GM19193 (cell line): ENCODE results near the gene ACVR1.

ENCODE experiments used
- POLR2A ChIP-seq: IDR thresholded peaks from 4 replicates; pipeline ENCODE4 v1.6.1; 2011; ENCODE audit not compliant: insufficient read depth, insufficient read length; ENCODE audit errors: extremely low read depth

ACVR1 gene

GRCh38 chr2:157900203-157900602 is 24.1 kb upstream of the ACVR1 start:
- no peak for TF ChIP-seq POLR2A

GRCh38 chr2:157899125-157899839 is 23.2 kb upstream of the ACVR1 start:
- no peak for TF ChIP-seq POLR2A

- TF ChIP-seq POLR2A = no peak
These were observed 22.5 kb upstream of the ACVR1 start for GRCh38 chr2:157898591-157898996.

GRCh38 chr2:157897106-157897971 is 21.2 kb upstream of the ACVR1 start:
- no peak for TF ChIP-seq POLR2A

- TF ChIP-seq POLR2A = no peak
These were observed 19.4 kb upstream of the ACVR1 start for GRCh38 chr2:157895531-157895930.

- no peak for TF ChIP-seq POLR2A
These were observed 18.7 kb upstream of the ACVR1 start for GRCh38 chr2:157894694-157895435.

GRCh38 chr2:157893611-157894010 is 17.5 kb upstream of the ACVR1 start:
- TF ChIP-seq POLR2A = no peak

- TF ChIP-seq POLR2A = no peak
These were observed 15.5 kb upstream of the ACVR1 start for GRCh38 chr2:157891643-157892041.

- TF ChIP-seq POLR2A = no peak
These were observed 15.0 kb upstream of the ACVR1 start for GRCh38 chr2:157890969-157891642.

GRCh38 chr2:157887946-157888345 is 11.8 kb upstream of the ACVR1 start:
- TF ChIP-seq POLR2A = no peak

- no peak for TF ChIP-seq POLR2A
These were observed 4.8 kb upstream of the ACVR1 start for GRCh38 chr2:157880927-157881326.

GRCh38 chr2:157877761-157878400 is 1.8 kb upstream of the ACVR1 start:
- TF ChIP-seq POLR2A = no peak

- TF ChIP-seq POLR2A = no peak
These were observed 632 bp upstream of the ACVR1 start for GRCh38 chr2:157876786-157877138.

GRCh38 chr2:157875641-157876065 is 477 bp downstream of the ACVR1 start:
- TF ChIP-seq POLR2A = no peak
